ENCODE results near the gene PHYKPL.
"Not testable (repeated sequence)": the region's sequence is repeated elsewhere in the genome, so short reads cannot be mapped to it uniquely, and the experiment has no call there.

The PHYKPL gene

GRCh38 chr5:178232920-178233429 lies 373 bp upstream of the PHYKPL start:
- no peak for DNase-seq (ENCODE audit: low read depth)
- TF ChIP-seq CTCF (IDR thresholded peaks at IDR 0.05; ENCODE audit: control insufficient read depth, insufficient read depth, low read depth, low read length, missing control alignments), result no peak

GRCh38 chr5:178231539-178232123 lies 971 bp downstream of the PHYKPL start:
- DNase-seq (ENCODE audit: low read depth), result no peak
- no peak for TF ChIP-seq CTCF (IDR thresholded peaks at IDR 0.05; ENCODE audit: control insufficient read depth, insufficient read depth, low read depth, low read length, missing control alignments)
- peak overlapping the region; percentile 95 for H3K4me3 ChIP-seq (ENCODE audit: control insufficient read depth, low read depth, low read length)

More at GRCh38 chr5:178232920-178233429, 373 bp upstream of the PHYKPL start:
- H3K4me3 ChIP-seq (ENCODE audit: control insufficient read depth, low read depth, low read length), result peak overlapping the region; percentile 95

- TF ChIP-seq CTCF (IDR thresholded peaks at IDR 0.05; ENCODE audit: control insufficient read depth, insufficient read depth, low read depth, low read length, missing control alignments), result no peak
- DNase-seq (ENCODE audit: low read depth), result no peak
- peak overlapping the region; percentile 95 for H3K4me3 ChIP-seq (ENCODE audit: control insufficient read depth, low read depth, low read length)
These were observed 1.6 kb downstream of the PHYKPL start for GRCh38 chr5:178230879-178231538.

- no peak for DNase-seq (ENCODE audit: low read depth)
- no peak overlapping the region for H3K4me3 ChIP-seq (ENCODE audit: control insufficient read depth, low read depth, low read length)
- TF ChIP-seq CTCF (IDR thresholded peaks at IDR 0.05; ENCODE audit: control insufficient read depth, insufficient read depth, low read depth, low read length, missing control alignments), result no peak
These were observed 2.7 kb downstream of the PHYKPL start for GRCh38 chr5:178229861-178230260.

GRCh38 chr5:178229111-178229510 lies 3.5 kb downstream of the PHYKPL start:
- not testable (repeated sequence) for DNase-seq (ENCODE audit: low read depth); H3K4me3 ChIP-seq (ENCODE audit: control insufficient read depth, low read depth, low read length)

- DNase-seq (ENCODE audit: low read depth), result no peak
- no peak for TF ChIP-seq CTCF (IDR thresholded peaks at IDR 0.05; ENCODE audit: control insufficient read depth, insufficient read depth, low read depth, low read length, missing control alignments)
- H3K4me3 ChIP-seq (ENCODE audit: control insufficient read depth, low read depth, low read length), result no peak overlapping the region
These were observed 4.0 kb downstream of the PHYKPL start for GRCh38 chr5:178228609-178229008.

GRCh38 chr5:178227929-178228328 lies 4.7 kb downstream of the PHYKPL start:
- no peak for DNase-seq (ENCODE audit: low read depth)
- H3K4me3 ChIP-seq (ENCODE audit: control insufficient read depth, low read depth, low read length), result no peak overlapping the region

More at GRCh38 chr5:178227929-178228328, 4.7 kb downstream of the PHYKPL start:
- no peak for TF ChIP-seq CTCF (IDR thresholded peaks at IDR 0.05; ENCODE audit: control insufficient read depth, insufficient read depth, low read depth, low read length, missing control alignments)

Measured in AG09309 (cell line).